ENCODE measurements around the gene OXT. TPM values are rescaled to one million over a fixed set of nuclear protein-coding genes. Genes with fewer than 3 reads are reported as not detected.

OXT gene
- total RNA-seq, 1 donor from 2014 or later, result not detected

DNA sequence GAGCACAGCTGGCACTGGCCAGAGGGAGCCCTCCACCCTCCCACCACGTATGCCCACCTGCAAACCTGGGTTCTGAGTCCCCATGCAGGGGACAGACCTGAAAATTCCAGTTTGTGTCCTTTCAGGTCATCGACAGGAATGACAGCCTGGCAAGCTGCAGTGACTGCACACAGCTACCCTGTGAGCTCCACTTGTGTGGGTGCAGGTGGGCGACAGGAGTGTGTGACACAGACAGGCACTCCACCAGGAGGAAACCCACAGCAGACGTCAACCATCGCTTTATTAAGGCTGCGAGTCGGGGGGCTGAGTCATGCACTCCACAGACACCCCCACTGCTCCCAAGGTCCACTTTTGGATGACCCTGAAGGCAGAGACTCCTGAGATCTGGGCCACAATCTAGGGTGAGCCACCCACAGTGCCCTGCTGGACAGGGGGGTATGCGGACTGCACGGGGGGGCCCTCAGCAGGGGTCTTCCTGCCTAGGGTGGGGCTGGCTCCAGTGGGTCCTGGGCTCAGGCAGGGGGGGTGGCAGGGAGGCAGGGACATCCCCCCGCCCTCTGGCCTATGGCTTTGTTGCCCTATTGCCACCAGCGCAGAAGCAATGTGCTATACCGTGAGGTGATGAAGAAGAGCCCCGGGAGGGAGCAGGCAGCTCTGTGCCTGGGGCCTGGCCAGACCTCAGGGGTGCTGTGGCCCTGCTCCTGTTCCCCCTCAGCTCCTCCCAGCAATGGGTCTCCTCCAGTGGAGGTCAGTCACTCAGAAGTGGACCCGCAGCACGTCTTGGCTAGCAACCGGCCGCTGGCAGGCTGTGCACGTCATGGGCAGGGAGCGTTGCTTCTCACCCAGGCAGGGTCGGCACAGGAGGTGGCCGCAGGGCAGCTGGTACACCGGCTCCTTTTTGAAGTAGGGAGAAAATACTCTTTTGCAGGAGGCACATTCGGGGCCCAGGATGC, 38.2 kb downstream of the OXT start:
- H3K27ac Mint-ChIP-seq (ENCODE audit: unreplicated experiment), result no peak overlapping the region
- H3K4me1 Mint-ChIP-seq (ENCODE audit: unreplicated experiment), result no peaks in the 10 kb centered on the region
- H3K4me3 Mint-ChIP-seq (ENCODE audit: unreplicated experiment), result no peak overlapping the region
- H3K36me3 Mint-ChIP-seq (ENCODE audit: unreplicated experiment), result peaks cover 16% of the 10 kb centered on the region
- H3K27me3 Mint-ChIP-seq (ENCODE audit: unreplicated experiment), result no peaks in the 10 kb centered on the region
- no peaks in the 10 kb centered on the region for H3K9me3 Mint-ChIP-seq (ENCODE audit: unreplicated experiment)
- no peak for DNase-seq (ENCODE audit: extremely low spot score, unreplicated experiment)
- TF ChIP-seq, protein P1, sequence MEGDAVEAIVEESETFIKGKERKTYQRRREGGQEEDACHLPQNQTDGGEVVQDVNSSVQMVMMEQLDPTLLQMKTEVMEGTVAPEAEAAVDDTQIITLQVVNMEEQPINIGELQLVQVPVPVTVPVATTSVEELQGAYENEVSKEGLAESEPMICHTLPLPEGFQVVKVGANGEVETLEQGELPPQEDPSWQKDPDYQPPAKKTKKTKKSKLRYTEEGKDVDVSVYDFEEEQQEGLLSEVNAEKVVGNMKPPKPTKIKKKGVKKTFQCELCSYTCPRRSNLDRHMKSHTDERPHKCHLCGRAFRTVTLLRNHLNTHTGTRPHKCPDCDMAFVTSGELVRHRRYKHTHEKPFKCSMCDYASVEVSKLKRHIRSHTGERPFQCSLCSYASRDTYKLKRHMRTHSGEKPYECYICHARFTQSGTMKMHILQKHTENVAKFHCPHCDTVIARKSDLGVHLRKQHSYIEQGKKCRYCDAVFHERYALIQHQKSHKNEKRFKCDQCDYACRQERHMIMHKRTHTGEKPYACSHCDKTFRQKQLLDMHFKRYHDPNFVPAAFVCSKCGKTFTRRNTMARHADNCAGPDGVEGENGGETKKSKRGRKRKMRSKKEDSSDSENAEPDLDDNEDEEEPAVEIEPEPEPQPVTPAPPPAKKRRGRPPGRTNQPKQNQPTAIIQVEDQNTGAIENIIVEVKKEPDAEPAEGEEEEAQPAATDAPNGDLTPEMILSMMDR (IDR thresholded peaks at IDR 0.05), result no peak

DNA sequence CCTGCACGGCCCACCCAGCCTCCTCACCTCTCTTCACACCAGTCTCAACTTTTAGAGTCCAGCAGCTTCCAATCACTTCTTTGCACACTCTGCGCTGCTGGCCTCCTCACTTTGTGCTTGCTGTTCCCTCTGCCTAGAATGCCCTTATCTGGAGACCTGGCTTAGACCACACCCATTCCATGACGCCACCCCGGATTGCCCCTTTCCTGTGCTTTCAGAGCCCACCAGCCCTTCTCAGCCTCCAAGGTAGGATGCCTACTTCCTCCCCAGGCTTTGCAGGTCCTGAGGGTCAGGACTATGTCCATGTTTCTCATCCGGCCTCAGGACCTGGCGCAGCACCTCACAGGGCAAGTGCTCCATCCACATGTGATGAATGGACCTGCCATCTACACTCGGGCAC, 40.1 kb downstream of the OXT start:
- no peak overlapping the region for H3K27ac Mint-ChIP-seq (ENCODE audit: unreplicated experiment)
- no peaks in the 10 kb centered on the region for H3K9me3 Mint-ChIP-seq (ENCODE audit: unreplicated experiment)
- H3K4me1 Mint-ChIP-seq (ENCODE audit: unreplicated experiment), result peaks cover 3% of the 10 kb centered on the region
- no peaks in the 10 kb centered on the region for H3K27me3 Mint-ChIP-seq (ENCODE audit: unreplicated experiment)
- TF ChIP-seq, protein P1 (IDR thresholded peaks at IDR 0.05), result no peak
- no peak for DNase-seq (ENCODE audit: extremely low spot score, unreplicated experiment)
- peaks cover 18% of the 10 kb centered on the region for H3K36me3 Mint-ChIP-seq (ENCODE audit: unreplicated experiment)
- H3K4me3 Mint-ChIP-seq (ENCODE audit: unreplicated experiment), result no peak overlapping the region

DNA sequence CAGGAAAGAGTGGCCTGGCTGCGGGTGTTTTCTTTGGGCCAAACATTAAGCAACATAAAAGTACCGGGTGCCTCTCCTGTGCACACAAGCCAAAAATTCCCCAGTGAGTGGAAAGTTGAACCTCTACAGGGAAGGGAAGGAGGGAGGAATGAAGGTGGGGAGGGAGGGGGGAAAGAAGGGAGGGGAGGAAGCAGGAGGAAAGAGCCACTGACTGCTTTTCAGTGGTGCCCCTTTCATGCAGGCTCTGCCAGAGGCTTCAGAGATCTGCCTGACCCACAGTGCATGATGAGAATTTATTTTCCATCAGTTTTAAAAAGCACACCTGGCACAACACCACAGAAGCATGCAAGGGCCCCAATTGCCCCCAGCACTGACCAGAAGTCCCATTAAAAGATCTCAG, 40.6 kb downstream of the OXT start:
- no peak overlapping the region for H3K4me3 Mint-ChIP-seq (ENCODE audit: unreplicated experiment)
- DNase-seq (ENCODE audit: extremely low spot score, unreplicated experiment), result no peak
- H3K27ac Mint-ChIP-seq (ENCODE audit: unreplicated experiment), result no peak overlapping the region
- no peaks in the 10 kb centered on the region for H3K27me3 Mint-ChIP-seq (ENCODE audit: unreplicated experiment)
- H3K36me3 Mint-ChIP-seq (ENCODE audit: unreplicated experiment), result peaks cover 17% of the 10 kb centered on the region
- H3K4me1 Mint-ChIP-seq (ENCODE audit: unreplicated experiment), result peaks cover 3% of the 10 kb centered on the region
- TF ChIP-seq, protein P1 (IDR thresholded peaks at IDR 0.05), result no peak
- no peaks in the 10 kb centered on the region for H3K9me3 Mint-ChIP-seq (ENCODE audit: unreplicated experiment)

DNA sequence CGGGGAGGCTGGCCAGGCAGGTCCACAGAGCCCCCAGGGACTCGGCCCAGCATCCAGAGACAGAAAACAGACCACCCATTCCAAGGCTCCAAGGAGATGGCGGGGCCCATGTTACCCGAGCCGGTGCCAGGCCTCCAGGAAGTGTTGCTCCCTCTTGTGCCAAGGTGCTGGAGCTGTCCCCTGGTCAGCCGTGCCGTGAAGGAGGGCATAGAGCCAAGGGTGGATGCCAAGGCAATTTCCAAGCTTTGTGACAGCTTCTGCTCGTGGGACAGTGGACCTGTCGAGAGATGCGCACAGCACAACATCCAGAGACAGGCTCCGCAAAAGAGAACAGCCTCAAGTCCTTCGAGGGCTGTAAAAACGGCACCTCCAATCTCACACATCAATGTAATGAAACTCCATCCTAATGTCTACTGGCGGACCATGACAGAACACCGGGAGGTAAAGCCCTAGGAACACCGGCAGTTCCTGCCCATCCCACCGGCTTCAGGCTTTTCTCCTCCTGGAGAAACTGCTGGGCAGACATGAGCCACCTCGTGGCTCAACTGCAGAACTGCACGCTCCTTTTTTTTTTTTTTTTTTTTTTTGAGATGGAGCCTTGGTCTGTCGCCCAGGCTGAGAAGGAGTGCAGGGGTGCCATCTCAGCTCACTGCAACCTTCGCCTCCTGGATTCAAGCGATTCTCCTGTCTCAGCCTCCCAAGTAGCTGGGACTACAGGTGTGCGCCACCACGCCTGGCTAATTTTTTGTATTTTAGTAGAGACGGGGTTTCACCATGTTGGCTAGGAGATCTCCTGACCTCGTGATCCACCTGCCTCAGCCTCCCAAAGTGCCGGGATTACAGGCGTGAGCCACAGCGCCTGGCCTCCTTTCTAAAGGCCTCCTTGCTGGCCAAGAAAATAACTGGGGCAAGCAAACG, 44.0 kb downstream of the OXT start:
- H3K4me1 Mint-ChIP-seq (ENCODE audit: unreplicated experiment), result peaks cover 3% of the 10 kb centered on the region
- H3K27ac Mint-ChIP-seq (ENCODE audit: unreplicated experiment), result no peak overlapping the region
- no peak overlapping the region for H3K4me3 Mint-ChIP-seq (ENCODE audit: unreplicated experiment)
- H3K9me3 Mint-ChIP-seq (ENCODE audit: unreplicated experiment), result no peaks in the 10 kb centered on the region
- no peak for DNase-seq (ENCODE audit: extremely low spot score, unreplicated experiment)
- H3K36me3 Mint-ChIP-seq (ENCODE audit: unreplicated experiment), result peaks cover 15% of the 10 kb centered on the region
- TF ChIP-seq, protein P1 (IDR thresholded peaks at IDR 0.05), result peak; percentile 73
- no peaks in the 10 kb centered on the region for H3K27me3 Mint-ChIP-seq (ENCODE audit: unreplicated experiment)
